Stomach smooth muscle (tissue), 2 donors: ENCODE data around the gene VHLL.

Source experiments
- H3K27ac ChIP-seq: one replicate; pipeline ENCODE4 v1.7.0; 2013; ENCODE audit warnings: mild to moderate bottlenecking, low read length, inconsistent platforms
- H3K27me3 ChIP-seq, 2 donors: one replicate each; pipeline ENCODE4 v1.7.0; 2013; ENCODE audit warnings: low read length in 2 of 2; ENCODE audit not compliant: insufficient read depth in 2 of 2, control insufficient read depth in 1 of 2
- H3K36me3 ChIP-seq, 2 donors: one replicate each; pipeline ENCODE4 v1.7.0; 2013; ENCODE audit warnings: low read length in 2 of 2; ENCODE audit not compliant: control insufficient read depth in 2 of 2, insufficient read depth in 2 of 2
- H3K4me1 ChIP-seq: one replicate; pipeline ENCODE4 v1.7.0; 2013; ENCODE audit warnings: low read length; ENCODE audit not compliant: control insufficient read depth, insufficient read depth
- H3K4me3 ChIP-seq, 2 donors: one replicate each; pipeline ENCODE4 v1.7.0; 2013; ENCODE audit warnings: low read length in 2 of 2
- H3K9ac ChIP-seq, 2 donors: one replicate each; pipeline ENCODE4 v1.7.0; 2013; ENCODE audit warnings: low read length in 2 of 2, mild to moderate bottlenecking in 1 of 2
- H3K9me3 ChIP-seq, 2 donors: one replicate each; pipeline ENCODE4 v1.7.0; 2013; ENCODE audit warnings: low read length in 2 of 2; ENCODE audit not compliant: control insufficient read depth in 2 of 2
- donor health status: healthy.
- donor health status: Pancreatic carcinoma.

VHLL gene

GRCh38 chr1:156257711-156258110 lies 41.4 kb downstream of the VHLL start:
- Histone ChIP-seq H3K36me3 (peaks cover 68 to 71% of the 10 kb centered on the region in 2 donors), H3K27ac (no peak overlapping the region), H3K27me3 (no peaks in the 10 kb centered on the region), H3K4me3 (no peak overlapping the region), H3K4me1 (peaks cover 3% of the 10 kb centered on the region), H3K9ac (no peak overlapping the region), H3K9me3 (no peaks in the 10 kb centered on the region)

GRCh38 chr1:156253634-156254033 lies 45.5 kb downstream of the VHLL start:
- Histone ChIP-seq H3K36me3 (peaks cover 64 to 66% of the 10 kb centered on the region in 2 donors), H3K27ac (no peak overlapping the region), H3K4me1 (peaks cover 2% of the 10 kb centered on the region), H3K9ac (no peak overlapping the region), H3K4me3 (no peak overlapping the region), H3K9me3 (no peaks in the 10 kb centered on the region), H3K27me3 (no peaks in the 10 kb centered on the region)

- peaks cover 46 to 51% of the 10 kb centered on the region in 2 donors for H3K36me3 ChIP-seq
- H3K9ac ChIP-seq: no peak overlapping the region
- no peak overlapping the region for H3K4me3 ChIP-seq
- peaks cover 4 to 7% of the 10 kb centered on the region in 2 donors for H3K27me3 ChIP-seq
- H3K4me1 ChIP-seq: peaks cover 17% of the 10 kb centered on the region
- H3K9me3 ChIP-seq: no peaks in the 10 kb centered on the region
- H3K27ac ChIP-seq: no peak overlapping the region
Observed at GRCh38 chr1:156251527-156251926, 47.6 kb downstream of the VHLL start.

- H3K4me1 ChIP-seq: peaks cover 32% of the 10 kb centered on the region
- H3K9ac ChIP-seq: no peak overlapping the region
- H3K27me3 ChIP-seq: peaks cover 20 to 26% of the 10 kb centered on the region in 2 donors
- peaks cover 39 to 44% of the 10 kb centered on the region in 2 donors for H3K36me3 ChIP-seq
- no peak overlapping the region for H3K4me3 ChIP-seq
- no peak overlapping the region for H3K27ac ChIP-seq
- H3K9me3 ChIP-seq: no peaks in the 10 kb centered on the region
Observed at GRCh38 chr1:156249593-156249992, 49.5 kb downstream of the VHLL start.
